Inferior parietal cortex (tissue), 1 donor: ENCODE results near the gene FXR2.

Experiments used
- DNase-seq: peaks from one replicate; pipeline ENCODE4 v3.0.0-alpha.2; 2016; ENCODE audit errors: extremely low spot score

The FXR2 gene

DNA sequence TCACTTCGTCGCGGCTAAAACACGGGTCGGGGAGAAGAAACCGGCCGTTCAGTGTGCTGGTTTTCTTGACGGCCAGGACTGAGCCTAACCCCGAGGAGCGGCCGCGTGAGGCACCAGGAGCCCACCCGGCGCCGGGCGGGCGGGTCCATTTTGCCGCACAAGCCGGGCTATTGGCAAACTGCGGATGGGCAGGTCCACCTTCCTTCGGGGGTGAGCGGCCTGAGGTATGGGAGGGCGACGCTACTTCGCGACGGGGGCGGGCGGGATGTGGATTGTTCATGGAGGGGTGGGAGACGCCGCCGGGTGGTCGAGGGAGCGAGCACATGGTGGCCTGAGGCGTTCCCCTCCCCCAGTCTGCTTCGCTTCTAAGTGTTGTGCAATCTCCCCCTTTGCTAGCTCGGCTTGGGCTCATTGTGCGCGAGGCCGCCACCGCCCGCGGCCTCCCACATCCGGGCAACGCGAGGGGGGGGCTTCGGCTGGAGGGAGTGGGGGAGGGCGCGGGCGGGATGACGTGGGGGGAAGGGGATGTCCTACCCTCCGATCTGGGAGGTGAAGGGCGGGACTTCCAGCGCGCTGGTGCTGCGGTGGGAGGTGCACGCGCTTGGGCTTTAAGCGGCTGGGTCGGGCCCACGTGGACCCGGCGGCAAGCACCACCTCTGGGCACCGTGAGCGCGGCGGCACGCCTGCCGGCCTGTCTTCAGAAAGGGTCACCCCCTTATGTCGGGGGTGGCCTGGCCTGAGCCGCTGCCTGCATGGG is 41.2 kb downstream of the FXR2 start:
- peak; percentile 78 for DNase-seq

DNA sequence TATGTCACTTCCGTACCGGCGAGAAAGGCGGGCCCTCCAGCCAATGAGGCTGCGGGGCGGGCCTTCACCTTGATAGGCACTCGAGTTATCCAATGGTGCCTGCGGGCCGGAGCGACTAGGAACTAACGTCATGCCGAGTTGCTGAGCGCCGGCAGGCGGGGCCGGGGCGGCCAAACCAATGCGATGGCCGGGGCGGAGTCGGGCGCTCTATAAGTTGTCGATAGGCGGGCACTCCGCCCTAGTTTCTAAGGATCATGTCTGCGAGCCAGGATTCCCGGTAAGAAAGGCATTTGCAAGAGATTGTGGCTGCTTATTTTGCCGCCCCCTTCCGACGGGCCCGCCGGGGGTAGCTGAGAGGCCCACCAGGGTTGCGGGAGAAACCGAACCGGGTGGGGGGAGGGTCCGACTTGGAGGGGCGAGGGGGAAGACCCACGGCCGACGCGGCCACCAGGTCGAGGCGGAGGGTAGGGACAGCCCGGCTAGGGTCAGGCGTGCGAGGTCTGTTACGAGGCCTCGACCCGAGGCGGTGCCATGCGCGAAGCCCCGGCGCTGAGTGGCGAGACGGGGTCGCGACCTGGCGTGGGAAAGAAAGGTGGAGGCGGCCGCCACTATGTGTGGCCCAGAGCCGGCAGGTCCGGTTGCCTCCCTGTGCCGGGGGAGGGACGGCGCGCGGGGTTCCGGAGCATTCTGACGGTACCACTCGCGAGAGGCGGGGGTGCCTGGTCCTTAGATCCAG is 41.9 kb downstream of the FXR2 start:
- peak; percentile 99 for DNase-seq

DNA sequence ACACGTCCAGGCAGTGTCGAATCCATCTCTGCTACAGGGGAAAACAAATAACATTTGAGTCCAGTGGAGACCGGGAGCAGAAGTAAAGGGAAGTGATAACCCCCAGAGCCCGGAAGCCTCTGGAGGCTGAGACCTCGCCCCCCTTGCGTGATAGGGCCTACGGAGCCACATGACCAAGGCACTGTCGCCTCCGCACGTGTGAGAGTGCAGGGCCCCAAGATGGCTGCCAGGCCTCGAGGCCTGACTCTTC is 42.4 kb downstream of the FXR2 start:
- DNase-seq = no peak

- DNase-seq = no peak
These were observed 44.3 kb downstream of the FXR2 start for GRCh38 chr17:7570351-7570750.

GRCh38 chr17:7569571-7569970 is 45.1 kb downstream of the FXR2 start:
- no peak for DNase-seq

- DNase-seq = no peak
These were observed 51.4 kb downstream of the FXR2 start for GRCh38 chr17:7563115-7563869.

- no peak for DNase-seq
These were observed 52.5 kb downstream of the FXR2 start for GRCh38 chr17:7562208-7562605.

DNA sequence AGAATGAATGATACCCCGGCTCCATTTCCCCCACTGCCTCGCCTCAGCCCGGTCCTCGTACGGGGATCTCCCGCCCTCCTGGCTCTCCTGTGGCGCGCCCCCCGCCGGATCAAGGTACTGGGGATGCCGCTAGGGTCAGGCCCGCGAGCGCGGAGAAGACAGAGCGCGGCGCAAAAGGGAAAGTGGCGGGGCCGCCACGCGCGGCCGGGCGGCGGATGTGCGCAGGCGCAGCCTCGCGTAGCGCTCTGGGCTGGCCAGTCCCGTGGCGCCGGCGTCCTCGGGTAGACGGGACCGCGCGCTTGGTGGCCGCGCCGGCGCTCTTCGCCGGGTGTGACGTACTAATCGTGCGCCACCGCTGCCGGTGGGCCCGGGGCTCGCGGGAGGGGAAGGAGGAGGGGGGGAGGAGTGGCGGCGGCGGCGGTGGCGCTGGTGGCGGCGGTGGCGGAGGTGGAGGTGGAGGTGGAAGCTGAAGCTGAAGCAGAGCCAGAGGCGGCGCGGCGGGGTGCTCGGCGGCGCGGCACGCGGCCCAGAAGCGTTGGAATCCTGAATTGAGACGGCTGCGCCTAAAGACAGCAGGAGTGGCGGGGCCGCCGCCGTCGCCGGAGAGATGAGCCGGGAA is 53.0 kb downstream of the FXR2 start, which contains the start of gene SENP3:
TSS of gene SENP3 (plus strand) at position 331 of the 619 bp plus-strand sequence. CDS start 1,158 bp downstream, outside the sequence.
- DNase-seq = peak; percentile 89

DNA sequence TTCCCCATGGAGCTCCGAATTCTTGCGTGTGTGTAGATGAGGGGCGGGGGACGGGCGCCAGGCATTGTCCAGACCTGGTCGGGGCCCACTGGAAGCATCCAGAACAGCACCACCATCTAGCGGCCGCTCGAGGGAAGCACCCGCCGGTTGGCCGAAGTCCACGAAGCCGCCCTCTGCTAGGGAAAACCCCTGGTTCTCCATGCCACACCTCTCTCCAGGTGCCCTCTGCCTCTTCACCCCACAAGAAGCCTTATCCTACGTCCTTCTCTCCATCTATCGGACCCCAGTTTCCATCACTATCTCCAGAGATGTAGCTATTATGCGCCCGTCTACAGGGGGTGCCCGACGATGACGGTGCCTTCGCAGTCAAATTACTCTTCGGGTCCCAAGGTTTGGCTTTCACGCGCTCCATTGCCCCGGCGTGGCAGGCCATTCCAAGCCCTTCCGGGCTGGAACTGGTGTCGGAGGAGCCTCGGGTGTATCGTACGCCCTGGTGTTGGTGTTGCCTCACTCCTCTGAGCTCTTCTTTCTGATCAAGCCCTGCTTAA is 53.6 kb downstream of the FXR2 start:
- peak; percentile 78 for DNase-seq

GRCh38 chr17:7560172-7561027 is 54.3 kb downstream of the FXR2 start:
- no peak for DNase-seq

GRCh38 chr17:7559320-7560171 is 55.2 kb downstream of the FXR2 start:
- DNase-seq = no peak

GRCh38 chr17:7558544-7559319 is 56.0 kb downstream of the FXR2 start, which contains the start of gene TNFSF13:
TSS of gene TNFSF13 (plus strand) at chr17:7558750. CDS start at chr17:7559040, 290 bp downstream.
- DNase-seq = no peak

DNA sequence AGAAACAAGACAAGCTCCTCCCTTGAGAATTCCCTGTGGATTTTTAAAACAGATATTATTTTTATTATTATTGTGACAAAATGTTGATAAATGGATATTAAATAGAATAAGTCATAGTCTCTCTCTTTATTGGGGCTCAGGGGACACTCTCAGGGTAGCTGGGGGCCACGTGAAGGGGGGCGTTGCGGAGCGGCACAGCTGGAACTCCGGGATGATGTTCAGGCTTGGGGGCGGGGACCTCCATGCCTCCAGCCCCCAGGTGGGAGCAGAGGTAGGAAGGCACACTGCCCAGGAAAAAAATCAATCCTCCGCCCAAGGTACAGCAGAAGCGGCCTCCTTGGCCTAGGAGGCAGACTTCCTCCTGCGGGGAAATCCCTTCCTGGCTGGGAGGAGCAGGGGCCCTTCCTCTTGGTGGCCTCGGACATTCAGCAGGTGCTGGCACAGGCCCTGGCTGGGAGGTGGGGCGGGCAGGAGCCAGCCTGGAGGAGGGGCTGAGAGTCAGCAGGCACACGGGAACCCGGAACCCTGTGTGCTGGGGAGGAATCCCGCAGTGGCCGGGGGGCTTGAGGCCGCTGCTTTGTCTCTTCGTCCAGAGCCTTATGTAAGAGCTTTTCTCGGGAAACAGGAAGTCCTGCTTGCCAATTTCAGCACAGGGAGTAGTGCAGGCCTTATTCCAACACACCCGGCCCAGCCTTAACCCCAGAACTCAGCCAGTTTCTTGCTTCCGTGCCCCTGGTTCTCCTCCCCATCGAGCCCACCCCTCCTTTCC is 56.7 kb downstream of the FXR2 start:
- DNase-seq = peak; percentile 65

DNA sequence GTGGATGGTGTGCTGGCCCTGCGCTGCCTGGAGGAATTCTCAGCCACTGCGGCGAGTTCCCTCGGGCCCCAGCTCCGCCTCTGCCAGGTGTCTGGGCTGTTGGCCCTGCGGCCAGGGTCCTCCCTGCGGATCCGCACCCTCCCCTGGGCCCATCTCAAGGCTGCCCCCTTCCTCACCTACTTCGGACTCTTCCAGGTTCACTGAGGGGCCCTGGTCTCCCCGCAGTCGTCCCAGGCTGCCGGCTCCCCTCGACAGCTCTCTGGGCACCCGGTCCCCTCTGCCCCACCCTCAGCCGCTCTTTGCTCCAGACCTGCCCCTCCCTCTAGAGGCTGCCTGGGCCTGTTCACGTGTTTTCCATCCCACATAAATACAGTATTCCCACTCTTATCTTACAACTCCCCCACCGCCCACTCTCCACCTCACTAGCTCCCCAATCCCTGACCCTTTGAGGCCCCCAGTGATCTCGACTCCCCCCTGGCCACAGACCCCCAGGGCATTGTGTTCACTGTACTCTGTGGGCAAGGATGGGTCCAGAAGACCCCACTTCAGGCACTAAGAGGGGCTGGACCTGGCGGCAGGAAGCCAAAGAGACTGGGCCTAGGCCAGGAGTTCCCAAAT is 57.4 kb downstream of the FXR2 start:
- DNase-seq = no peak

DNA sequence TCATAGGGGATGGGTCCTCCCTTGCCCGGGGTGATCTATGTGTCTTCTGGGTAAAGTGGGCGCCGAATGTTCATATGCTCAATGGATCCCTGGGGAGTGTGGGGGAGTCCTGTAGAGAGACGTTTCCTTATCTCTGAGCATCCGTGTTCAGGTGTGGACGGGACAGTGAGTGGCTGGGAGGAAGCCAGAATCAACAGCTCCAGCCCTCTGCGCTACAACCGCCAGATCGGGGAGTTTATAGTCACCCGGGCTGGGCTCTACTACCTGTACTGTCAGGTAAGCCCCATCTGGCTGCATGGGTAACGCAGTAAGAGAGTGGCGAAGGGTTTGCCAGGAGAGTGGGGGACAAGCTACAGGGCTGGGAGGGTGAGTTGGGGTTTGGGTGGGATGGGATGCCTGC is 58.1 kb downstream of the FXR2 start:
- DNase-seq = no peak

DNA sequence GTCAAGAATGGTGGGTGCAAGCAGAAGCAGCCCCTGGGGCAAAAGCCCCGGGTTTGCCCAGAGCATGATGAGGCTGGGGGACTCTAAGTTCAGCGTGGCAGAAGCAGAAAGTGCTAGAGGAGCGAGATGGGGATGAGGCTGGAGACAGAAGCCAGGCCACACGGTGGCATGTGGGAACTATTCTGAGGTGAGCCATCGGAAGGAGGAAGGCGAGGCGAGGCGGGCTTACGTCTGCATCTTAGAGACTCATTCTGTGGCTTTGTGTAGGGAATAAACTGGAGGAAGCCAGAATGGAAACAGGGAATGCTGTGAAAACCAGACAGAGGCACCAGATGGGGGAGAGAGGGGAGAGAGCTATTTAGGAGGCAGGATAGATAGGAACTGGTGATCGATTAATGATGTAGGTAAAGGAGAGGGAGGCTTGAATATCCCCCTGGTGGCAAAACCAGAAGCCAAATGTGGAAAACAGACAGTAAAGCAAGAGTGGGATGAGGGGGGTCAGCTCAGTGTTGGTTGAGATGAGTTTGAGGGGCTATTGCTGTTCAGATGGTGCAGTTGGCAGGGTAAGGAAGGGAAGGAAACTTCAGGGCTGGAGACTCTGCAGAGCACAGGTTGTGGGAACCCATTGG is 59.3 kb downstream of the FXR2 start:
- DNase-seq = no peak

DNA sequence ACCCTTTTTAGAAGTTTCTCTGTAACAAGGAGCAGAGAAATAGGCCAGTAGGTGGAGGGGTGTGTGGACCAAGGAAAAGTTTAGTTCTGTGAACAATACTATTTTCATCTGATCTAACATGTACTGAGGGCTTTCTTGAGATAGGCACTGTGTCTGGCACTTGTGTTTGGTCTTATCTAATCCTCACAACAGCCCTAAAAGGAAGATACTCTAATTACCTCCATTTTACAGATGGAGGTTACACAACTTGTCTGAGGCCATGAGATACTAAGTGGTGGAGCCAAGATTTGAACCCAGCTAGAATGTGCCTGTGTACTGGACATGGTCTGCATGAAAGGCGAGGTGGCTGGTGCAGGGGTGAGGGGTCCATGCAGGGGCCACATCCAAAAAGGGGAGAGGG is 61.3 kb downstream of the FXR2 start:
- DNase-seq = no peak
